BE2C (cell line): ENCODE data around the gene SPRN.

ENCODE experiments used
- DNase-seq: peaks from one replicate; pipeline ENCODE4 v3.0.0-alpha.2; 2020
- H3K27me3 ChIP-seq: fragments of 250-450 bp; sonication (Bioruptor Pico); 2 replicates; pipeline ENCODE4 v1.5.1; 2020; ENCODE audit warnings: mild to moderate bottlenecking
- H3K36me3 ChIP-seq: fragments of 250-450 bp; sonication (Bioruptor Pico); 2 replicates; pipeline ENCODE4 v1.5.1; 2020; ENCODE audit warnings: mild to moderate bottlenecking
- H3K4me1 ChIP-seq: fragments of 250-450 bp; sonication (Bioruptor Pico); 2 replicates; pipeline ENCODE4 v1.5.1; 2020
- H3K4me3 ChIP-seq: 2 replicates; pipeline ENCODE4 v1.5.1; 2011; ENCODE audit warnings: low read depth, low read length
- H3K9me3 ChIP-seq: fragments of 250-450 bp; sonication (Bioruptor Pico); 2 replicates; pipeline ENCODE4 v1.5.1; 2020
- CTCF ChIP-seq: IDR thresholded peaks from 2 replicates; pipeline ENCODE4 v1.5.1; 2012; ENCODE audit warnings: mild to moderate bottlenecking, low read depth, low read length

Gene SPRN

GRCh38 chr10:133460208-133460769 is 35.9 kb upstream of the SPRN start:
- H3K27me3 ChIP-seq: no peaks in the 10 kb centered on the region
- no peaks in the 10 kb centered on the region for H3K4me1 ChIP-seq
- DNase-seq: no peak
- no peaks in the 10 kb centered on the region for H3K36me3 ChIP-seq
- no peak for TF ChIP-seq CTCF
- no peak overlapping the region for H3K4me3 ChIP-seq
- H3K9me3 ChIP-seq: no peaks in the 10 kb centered on the region

- Histone ChIP-seq H3K36me3 (no peaks in the 10 kb centered on the region), H3K4me3 (no peak overlapping the region), H3K27me3 (no peaks in the 10 kb centered on the region), H3K4me1 (no peaks in the 10 kb centered on the region), H3K9me3 (no peaks in the 10 kb centered on the region)
- no peak for TF ChIP-seq CTCF
- no peak for DNase-seq
Observed at GRCh38 chr10:133459454-133460207, 35.2 kb upstream of the SPRN start.

- Histone ChIP-seq H3K27me3 (no peaks in the 10 kb centered on the region), H3K4me3 (no peak overlapping the region), H3K9me3 (no peaks in the 10 kb centered on the region), H3K4me1 (no peaks in the 10 kb centered on the region), H3K36me3 (no peaks in the 10 kb centered on the region)
- DNase-seq: no peak
- no peak for TF ChIP-seq CTCF
Observed at GRCh38 chr10:133458710-133459453, 34.5 kb upstream of the SPRN start.

- Histone ChIP-seq H3K4me1 (no peaks in the 10 kb centered on the region), H3K36me3 (no peaks in the 10 kb centered on the region), H3K9me3 (no peaks in the 10 kb centered on the region), H3K4me3 (no peak overlapping the region), H3K27me3 (no peaks in the 10 kb centered on the region)
- no peak for DNase-seq
- TF ChIP-seq CTCF: no peak
Observed at GRCh38 chr10:133458021-133458709, 33.7 kb upstream of the SPRN start.

GRCh38 chr10:133457100-133457841 is 32.8 kb upstream of the SPRN start:
- no peaks in the 10 kb centered on the region for H3K4me1 ChIP-seq
- H3K4me3 ChIP-seq: no peak overlapping the region
- H3K36me3 ChIP-seq: no peaks in the 10 kb centered on the region
- no peaks in the 10 kb centered on the region for H3K9me3 ChIP-seq
- TF ChIP-seq CTCF: no peak
- DNase-seq: no peak
- H3K27me3 ChIP-seq: no peaks in the 10 kb centered on the region
